ENCODE measurements around the gene ITPR2. TPM values are rescaled to one million over a fixed set of nuclear protein-coding genes. Genes with fewer than 3 reads are reported as not detected.
"Not testable (repeated sequence)": the region's sequence is repeated elsewhere in the genome, so short reads cannot be mapped to it uniquely, and the experiment has no call there.

ITPR2 gene
- total RNA-seq, 1 experiment from 2014 or later = 6.9 TPM

GRCh38 chr12:26734510-26735248, 98.3 kb downstream of the ITPR2 start:
- DNase-seq (ENCODE audit: low read depth) = no peak

GRCh38 chr12:26732005-26732908, 100.7 kb downstream of the ITPR2 start:
- DNase-seq (ENCODE audit: low read depth) = no peak

GRCh38 chr12:26730481-26731350, 102.3 kb downstream of the ITPR2 start:
- DNase-seq (ENCODE audit: low read depth) = no peak

DNA sequence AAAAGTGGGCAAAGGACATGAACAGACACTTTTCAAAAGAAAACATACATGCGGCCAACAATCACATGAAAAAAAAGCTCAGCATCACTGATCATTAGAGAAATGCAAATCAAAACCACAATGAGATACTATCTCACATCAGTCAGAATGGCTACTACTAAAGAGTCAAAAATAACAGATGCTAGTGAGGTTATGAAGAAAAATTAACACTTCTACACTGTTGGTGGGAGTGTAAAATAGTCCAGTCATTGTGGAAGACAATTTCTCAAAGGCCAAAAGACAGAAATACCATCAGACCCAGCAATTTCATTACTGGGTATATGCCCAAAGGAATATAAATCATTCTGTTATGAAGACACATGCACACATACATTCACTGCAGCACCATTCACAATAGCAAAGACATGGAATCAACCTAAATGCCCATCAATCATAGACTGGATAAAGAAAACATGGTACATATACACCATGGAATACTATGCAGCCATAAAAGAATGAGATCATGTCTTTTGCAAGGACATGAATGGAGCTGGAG, 103.8 kb downstream of the ITPR2 start:
- DNase-seq (ENCODE audit: low read depth) = not testable (repeated sequence)

DNA sequence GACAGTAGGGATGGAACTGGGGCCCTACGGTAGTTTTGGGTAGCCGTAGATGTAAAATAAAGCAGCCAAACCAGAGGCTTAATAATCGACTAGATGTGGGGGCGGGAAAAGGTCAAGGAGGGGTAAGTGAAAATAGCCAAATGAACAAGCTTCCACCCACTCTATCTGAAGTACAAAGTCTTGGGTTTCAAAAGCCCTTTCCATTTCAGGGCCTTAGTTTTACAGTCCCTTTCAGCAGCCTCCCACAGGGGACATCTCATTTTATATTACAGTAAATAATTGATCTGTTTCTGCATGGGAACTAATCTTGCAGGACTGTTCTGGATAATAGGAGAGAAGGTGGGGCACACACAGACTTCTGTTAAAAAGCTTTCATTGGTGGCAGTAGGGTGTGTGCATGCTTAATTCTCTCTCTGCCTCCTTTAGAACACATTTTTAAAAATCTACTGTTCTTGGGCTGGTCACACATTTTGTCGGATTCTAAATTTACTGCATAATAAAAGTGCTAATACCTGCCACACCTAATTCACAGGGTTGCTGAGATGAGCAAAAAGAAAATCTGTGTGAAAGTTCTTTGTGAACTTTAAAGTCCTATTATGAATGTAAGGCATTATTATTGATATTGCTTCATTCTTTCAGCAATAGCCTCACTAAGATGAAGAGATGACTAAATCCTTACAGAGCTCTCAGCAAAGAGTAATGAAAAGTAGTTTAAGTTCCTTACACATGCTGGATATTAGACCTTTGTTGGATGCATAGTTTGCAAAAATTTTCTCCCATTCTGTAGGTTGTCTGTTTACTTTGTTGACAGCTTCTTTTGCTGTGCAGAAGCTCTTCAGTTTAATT, 104.6 kb downstream of the ITPR2 start:
- DNase-seq (ENCODE audit: low read depth) = no peak

DNA sequence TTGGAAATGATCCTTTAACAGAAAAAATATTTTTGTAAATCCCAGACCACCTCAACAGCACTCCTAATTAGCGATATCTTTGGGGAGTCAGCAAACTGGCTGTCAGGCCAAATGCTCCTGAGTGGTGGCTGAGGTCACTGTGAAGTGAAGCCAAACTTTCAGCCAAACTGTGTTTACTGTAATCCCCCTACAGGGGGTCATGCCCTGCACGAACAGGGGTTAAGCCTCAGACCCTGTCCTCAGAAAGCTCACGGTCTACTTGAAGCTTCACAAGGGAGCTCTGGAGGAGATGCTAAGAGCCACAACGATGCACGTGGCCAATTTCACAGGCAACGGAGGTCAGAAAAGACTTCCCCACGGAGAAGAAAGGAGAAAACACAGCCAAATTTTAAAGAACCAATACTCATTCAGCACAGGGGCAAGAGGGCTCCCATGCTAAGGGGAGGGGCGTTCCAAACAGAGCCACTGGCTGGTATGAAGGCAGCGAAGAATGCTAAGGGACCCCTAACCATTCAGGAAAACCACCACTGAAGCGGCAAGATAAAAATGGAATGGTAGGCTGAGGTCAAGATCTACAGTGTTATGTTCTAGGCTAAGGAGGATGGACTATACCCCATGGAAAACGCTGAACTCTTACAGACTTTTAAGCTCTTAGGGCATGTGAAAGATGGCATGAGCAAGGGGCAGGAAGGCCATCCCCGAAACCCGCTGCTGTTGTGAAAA, 105.4 kb downstream of the ITPR2 start:
- DNase-seq (ENCODE audit: low read depth) = no peak

- DNase-seq (ENCODE audit: low read depth) = no peak
Measured at GRCh38 chr12:26726956-26727355, 106.0 kb downstream of the ITPR2 start.

DNA sequence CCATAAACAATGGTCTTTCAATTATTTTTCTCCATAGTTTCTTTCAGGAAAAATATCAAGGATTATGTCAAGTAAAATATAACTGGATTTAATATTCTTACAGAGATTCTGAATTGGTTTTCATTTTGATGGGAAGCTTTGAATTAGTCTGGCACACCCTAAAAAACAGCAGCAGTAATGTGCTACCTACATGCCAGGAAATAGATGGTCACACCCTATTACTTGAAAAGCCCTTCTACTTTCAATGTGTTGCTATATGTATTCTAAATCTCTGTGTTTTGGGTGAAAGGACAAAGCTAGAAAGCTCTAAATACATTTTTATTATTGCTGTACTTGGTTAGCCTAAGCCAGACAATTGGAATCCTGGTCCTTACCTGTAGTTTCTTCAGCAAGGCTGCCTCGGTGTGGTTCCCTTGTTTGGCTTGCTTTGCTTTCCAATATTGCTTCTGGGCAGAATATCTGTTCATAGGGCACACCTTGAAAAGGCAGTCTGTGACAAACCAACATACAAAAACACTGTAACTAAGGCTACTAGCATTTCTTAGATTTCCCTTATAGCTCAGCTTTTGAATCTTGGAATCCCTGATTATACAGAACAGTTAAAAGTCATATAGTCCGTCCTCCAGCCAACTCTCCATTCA, 107.6 kb downstream of the ITPR2 start:
- no peak for DNase-seq (ENCODE audit: low read depth)

- no peak for DNase-seq (ENCODE audit: low read depth)
Measured at GRCh38 chr12:26724309-26724702, 108.7 kb downstream of the ITPR2 start.

GRCh38 chr12:26723379-26724308, 109.3 kb downstream of the ITPR2 start:
- DNase-seq (ENCODE audit: low read depth) = peak; percentile 35

DNA sequence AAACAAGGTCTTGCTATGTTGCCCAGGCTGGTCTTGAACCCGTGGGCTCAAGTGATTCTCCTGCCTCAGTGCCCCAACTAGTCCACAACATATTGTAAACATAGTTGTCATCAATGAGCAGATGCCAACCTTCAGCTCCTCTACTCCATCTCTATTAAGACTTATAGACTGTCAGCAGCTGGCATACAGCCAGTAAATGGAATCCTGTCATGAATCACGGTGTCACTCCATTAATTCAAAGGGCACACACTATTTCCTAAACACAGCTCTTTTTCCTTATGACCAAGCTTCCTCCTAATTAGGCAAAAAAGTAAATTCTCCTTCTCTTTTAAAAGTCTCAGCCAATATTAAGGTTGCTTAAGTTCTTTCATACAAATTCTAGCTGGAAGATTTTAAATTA, 111.2 kb downstream of the ITPR2 start:
- no peak for DNase-seq (ENCODE audit: low read depth)

DNA sequence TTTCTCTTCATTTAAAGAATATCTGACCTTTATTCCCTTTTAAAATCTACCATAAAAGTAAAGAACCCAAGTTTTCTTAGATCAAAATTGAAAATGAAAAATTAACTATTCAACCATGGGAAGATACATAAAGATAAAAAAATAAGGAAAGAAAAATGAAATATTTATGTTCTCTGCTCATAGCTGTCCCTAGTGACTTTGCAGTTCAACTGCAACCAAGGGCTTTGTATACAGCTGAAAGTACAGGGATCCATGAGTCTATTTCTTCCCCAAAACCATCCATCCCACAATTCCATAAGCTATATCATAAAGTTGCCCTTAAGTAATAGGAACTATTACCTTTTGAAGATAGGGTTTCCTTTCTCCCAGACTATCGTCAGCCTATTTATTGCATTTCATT, 113.1 kb downstream of the ITPR2 start:
- DNase-seq (ENCODE audit: low read depth) = no peak

DNA sequence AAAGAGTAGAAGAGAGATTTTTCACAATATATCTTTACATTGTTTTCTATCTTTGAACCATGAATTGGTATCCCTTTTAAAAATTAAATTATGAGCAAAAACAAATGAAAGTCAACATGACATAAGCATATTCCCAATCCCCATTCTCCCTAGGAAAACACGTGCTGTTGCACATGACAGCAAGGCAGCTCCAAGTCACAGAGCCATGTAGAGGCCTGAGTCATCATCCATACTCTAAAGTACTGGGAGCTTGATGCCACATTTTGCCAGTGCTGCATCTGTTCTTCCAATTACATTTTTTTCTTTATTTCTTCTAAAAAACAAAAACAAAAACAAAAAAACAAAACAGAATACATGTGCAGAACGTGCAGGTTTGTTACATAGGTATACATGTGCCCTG, 115.2 kb downstream of the ITPR2 start:
- DNase-seq (ENCODE audit: low read depth) = no peak

- no peak for DNase-seq (ENCODE audit: low read depth)
Measured at GRCh38 chr12:26715232-26715631, 117.8 kb downstream of the ITPR2 start.

GRCh38 chr12:26713885-26714383, 119.1 kb downstream of the ITPR2 start:
- DNase-seq (ENCODE audit: low read depth) = no peak

- no peak for DNase-seq (ENCODE audit: low read depth)
Measured at GRCh38 chr12:26712892-26713291, 120.1 kb downstream of the ITPR2 start.

- DNase-seq (ENCODE audit: low read depth) = no peak
Measured at GRCh38 chr12:26711569-26711968, 121.4 kb downstream of the ITPR2 start.

DNA sequence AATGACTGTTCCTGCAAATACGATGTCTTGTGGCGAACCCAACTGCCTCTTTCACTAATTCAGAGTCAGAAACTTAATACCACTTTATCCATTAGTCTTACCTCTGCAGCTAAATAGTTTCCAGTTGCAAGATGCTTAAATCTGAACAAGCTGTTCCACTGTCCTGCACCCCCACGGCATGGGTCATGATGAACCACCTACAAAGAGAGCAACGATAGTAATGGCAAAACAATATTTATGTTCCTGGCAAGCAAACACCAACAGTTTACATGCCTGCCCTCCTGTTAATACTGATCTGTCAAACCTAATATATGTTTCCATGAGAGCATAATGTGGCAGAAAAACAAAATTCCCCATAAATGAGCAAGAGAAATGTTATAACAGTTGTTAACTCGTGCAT, 121.9 kb downstream of the ITPR2 start:
- DNase-seq (ENCODE audit: low read depth) = peak; percentile 25
